Measurements from ENCODE around the gene SLC2A8.

The SLC2A8 gene

GRCh38 chr9:127403507-127404192 is 6.7 kb downstream of the SLC2A8 start:
- no peak for DNase-seq

GRCh38 chr9:127404631-127405030 is 7.7 kb downstream of the SLC2A8 start:
- no peak for DNase-seq

- DNase-seq = no peak
These were observed 8.6 kb downstream of the SLC2A8 start for GRCh38 chr9:127405344-127406125.

- no peak for DNase-seq
These were observed 10.0 kb downstream of the SLC2A8 start for GRCh38 chr9:127406799-127407491.

- no peak for DNase-seq
These were observed 10.5 kb downstream of the SLC2A8 start for GRCh38 chr9:127407492-127407843.

GRCh38 chr9:127411122-127411521 is 14.2 kb downstream of the SLC2A8 start:
- peak; percentile 63 for DNase-seq

- no peak for DNase-seq
These were observed 18.2 kb downstream of the SLC2A8 start for GRCh38 chr9:127415141-127415540.

GRCh38 chr9:127415657-127416056 is 18.7 kb downstream of the SLC2A8 start:
- DNase-seq = no peak

- no peak for DNase-seq
These were observed 20.4 kb downstream of the SLC2A8 start for GRCh38 chr9:127417131-127418036.

GRCh38 chr9:127418037-127418471 is 21.1 kb downstream of the SLC2A8 start:
- DNase-seq = peak; percentile 21

GRCh38 chr9:127419348-127419747 is 22.4 kb downstream of the SLC2A8 start:
- no peak for DNase-seq

GRCh38 chr9:127421057-127421456 is 24.1 kb downstream of the SLC2A8 start:
- DNase-seq = no peak

- DNase-seq = peak; percentile 15
These were observed 25.3 kb downstream of the SLC2A8 start for GRCh38 chr9:127422133-127422782.

- no peak for DNase-seq
These were observed 25.8 kb downstream of the SLC2A8 start for GRCh38 chr9:127422787-127423186.

GRCh38 chr9:127423476-127423933 is 26.5 kb downstream of the SLC2A8 start:
- no peak for DNase-seq

GRCh38 chr9:127423934-127424675 is 27.1 kb downstream of the SLC2A8 start, which contains the start of gene ZNF79:
Gene ZNF79 (plus strand): TSS chr9:127424382. CDS start chr9:127424788, 406 bp downstream.
- DNase-seq = peak; percentile 85

- DNase-seq = no peak
These were observed 27.7 kb downstream of the SLC2A8 start for GRCh38 chr9:127424676-127424999.

- DNase-seq = no peak
These were observed 29.8 kb downstream of the SLC2A8 start for GRCh38 chr9:127426756-127427155.

GRCh38 chr9:127428348-127428747 is 31.4 kb downstream of the SLC2A8 start:
- DNase-seq = no peak

GRCh38 chr9:127430415-127430814 is 33.4 kb downstream of the SLC2A8 start:
- no peak for DNase-seq
